RCC 7860 (cell line): ENCODE results near the gene BABAM1.
A peak's percentile ranks its signal among the peaks of the same experiment; 100 is the strongest.

Experiments used
- DNase-seq: peaks from one replicate; pipeline ENCODE4 v3.0.0-alpha.2; 2015; ENCODE audit warnings: low spot score
- FAIRE-seq: peaks from 2 replicates; lab custom pipeline; 2012; peaks lifted over from hg19 to GRCh38; lab: Jason Lieb, UNC

The BABAM1 gene

DNA sequence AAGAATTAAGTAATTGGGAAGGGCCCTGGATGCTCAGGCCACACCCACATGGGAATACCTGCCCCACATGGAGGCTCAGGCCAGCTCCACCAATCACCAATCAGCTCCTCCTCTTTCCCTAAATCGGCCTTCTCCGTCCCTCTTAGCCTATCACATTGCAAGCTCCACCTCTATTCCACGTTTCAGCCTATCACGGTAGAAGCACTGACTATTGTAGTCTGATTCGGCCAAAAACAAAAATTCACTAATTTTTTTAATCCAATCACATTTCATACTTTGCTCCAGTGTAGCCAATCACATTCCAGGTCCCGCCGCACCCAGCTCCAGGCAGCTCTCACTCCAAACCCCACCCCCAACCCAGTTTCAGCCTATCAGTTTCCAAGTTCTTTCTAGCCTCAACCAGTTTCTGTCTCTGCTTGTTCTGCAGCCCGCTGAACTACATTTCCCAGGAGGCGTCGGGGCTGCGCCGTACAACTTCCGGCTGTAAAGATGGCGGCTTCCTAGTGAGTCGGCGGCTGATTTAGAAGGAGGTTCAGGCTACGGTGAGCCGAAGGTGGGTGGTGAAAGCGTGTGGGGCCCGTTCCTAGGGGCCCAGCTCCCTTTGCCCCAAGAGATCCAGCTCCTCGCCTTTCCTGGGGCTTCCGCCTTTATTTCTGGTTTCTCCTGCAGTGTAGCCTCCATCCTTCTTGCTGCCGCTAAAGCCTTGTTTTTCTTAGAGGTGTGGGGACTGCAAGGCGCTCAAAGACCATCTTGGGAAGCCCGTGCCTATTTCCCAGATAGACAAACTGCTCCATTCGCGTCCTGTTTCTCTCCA lies at the start of gene BABAM1:
BABAM1 (plus strand) TSS at position 469 of the 814 bp plus-strand sequence. CDS start 1,364 bp downstream, outside the sequence.
- FAIRE-seq, result peak; percentile 98
- DNase-seq, result peak; percentile 98

DNA sequence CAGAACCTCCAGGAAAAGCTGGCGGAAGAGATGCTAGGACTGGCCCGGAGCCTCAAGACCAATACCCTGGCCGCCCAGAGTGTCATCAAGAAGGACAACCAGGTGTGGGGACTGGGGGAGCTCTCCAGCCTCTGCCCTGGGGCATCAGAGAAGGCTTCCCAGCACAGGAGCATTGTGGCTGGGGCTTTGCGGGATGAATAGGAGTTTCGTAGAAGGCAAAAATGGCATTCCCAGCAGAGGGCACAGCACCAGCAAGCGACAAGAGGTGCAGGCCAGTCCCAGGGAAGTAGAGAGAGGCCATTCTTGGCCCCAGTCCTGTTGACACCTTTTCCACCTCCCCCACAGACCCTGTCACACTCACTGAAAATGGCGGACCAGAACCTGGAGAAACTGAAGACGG lies 48.0 kb upstream of the BABAM1 start:
- FAIRE-seq (no peak), DNase-seq (no peak)

DNA sequence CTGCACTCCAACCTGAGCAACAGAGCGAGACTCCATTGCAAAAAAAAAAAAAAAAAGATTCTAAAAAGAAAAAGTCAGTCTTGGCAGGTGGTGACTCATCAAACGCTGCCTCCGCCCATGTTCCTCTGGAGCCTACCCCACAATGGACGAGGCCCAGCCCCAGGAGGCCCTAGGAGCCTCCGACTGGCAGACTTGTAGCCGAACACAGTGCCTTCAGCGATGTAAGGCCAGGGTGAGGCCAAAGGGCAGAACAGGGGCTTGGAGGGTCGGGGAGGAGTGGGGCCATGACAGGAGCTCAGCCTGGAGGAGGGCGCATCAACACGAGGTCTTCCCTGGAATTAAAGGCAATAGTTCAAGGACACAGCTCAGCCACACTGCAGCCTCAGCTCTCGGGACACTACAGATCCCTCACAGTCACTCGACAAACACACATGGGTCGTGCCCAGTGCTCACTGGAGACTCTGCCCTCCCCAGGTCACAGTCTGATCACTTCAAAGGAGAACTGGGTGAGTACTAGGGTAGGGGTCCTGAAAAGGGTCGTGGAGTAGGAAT lies 47.0 kb upstream of the BABAM1 start:
- FAIRE-seq (no peak), DNase-seq (peak; percentile 23)

DNA sequence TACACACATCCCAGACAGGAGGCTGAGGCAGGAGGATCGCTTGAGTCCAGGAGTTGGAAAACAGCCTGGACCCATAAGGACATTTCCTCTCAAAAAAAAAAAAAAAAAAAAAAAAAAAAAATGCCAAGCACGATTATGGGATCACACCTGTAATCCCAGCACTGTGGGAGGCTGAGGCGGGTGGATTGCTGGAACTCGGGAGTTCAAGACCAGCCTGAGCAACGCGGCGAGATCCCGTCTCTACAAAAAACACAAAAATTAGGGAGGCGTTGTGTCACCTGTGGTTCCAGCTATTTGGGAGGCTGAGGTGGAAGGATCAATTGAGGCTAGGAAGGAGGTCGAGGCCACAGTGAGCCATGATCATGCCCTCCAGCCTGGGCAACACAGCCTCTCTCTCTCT lies 42.2 kb upstream of the BABAM1 start:
- FAIRE-seq (no peak), DNase-seq (no peak)

DNA sequence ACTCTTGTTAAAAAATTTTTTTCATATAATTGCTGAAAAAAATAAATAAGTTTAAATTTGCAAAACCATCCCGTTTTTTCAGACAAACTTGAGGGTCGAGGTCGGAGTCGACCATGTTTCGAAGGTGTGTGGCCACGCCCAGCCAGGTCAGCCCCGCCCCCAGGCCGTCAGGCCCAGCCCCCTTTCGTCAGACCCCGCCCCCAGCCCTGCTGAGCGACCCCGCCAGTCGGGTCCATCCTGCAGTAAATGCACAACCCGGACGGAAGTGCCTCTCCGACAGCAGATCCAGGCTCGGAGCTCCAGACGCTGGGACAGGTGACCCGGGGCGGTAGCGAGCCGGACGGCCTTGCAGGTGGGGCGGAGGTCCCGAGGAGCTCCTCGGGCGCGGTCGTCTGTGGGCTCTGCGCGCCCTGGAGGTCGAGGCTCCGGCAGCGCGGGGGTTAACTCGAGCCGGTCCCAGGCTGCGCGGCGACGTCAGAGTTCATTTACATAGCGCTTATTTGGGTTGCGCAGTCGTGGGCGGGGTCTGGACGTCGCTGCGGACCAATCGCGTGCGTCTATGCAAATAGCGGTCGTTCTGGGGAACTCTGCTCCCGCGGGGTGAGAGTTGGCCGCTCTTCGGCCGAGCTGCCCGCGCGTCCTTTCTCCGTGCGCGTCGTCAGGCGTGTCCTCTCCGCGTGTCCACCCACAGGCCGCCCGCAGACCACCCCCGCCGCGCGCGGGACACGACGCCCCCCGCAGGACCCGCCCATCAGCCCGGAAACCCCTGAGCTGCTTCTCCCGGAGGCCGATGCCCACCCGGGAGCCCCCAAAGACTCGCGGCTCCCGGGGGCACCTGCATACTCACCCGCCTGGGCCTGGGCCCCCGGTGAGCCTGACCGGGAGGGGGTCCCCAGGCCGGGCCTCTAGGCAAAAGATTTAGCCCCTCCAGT lies 41.0 kb upstream of the BABAM1 start, which contains the start of gene OCEL1:
OCEL1 (plus strand) TSS at position 225 of the 932 bp plus-strand sequence; CDS start at position 247, 22 bp downstream.
- peak; percentile 82 for FAIRE-seq
- peak; percentile 97 for DNase-seq

DNA sequence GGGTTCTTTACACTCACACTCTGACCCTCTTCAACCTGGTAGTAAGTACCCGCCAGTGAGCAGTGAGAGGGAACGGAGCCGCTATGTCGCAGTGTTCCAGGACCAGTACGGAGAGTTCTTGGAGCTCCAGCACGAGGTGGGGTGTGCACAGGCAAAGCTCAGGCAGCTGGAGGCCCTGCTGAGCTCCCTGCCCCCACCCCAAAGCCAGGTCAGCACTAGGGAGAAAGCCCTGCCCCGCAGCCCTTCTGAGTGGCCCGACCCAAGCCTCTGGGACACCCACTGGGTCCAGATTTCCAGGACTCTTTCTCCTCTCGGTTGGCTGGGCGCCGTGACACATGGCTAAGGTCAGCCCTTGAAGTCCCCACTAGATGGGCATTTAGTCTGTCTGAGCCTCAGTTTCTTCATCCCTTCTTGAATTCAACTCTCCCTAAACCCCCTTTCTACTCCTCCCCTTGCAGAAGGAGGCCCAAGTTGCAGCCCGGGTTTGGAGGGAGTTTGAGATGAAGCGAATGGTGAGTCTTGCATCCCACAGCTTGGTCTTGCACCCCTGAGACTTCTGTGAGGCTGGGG lies 39.4 kb upstream of the BABAM1 start:
- DNase-seq (no peak), FAIRE-seq (no peak)

DNA sequence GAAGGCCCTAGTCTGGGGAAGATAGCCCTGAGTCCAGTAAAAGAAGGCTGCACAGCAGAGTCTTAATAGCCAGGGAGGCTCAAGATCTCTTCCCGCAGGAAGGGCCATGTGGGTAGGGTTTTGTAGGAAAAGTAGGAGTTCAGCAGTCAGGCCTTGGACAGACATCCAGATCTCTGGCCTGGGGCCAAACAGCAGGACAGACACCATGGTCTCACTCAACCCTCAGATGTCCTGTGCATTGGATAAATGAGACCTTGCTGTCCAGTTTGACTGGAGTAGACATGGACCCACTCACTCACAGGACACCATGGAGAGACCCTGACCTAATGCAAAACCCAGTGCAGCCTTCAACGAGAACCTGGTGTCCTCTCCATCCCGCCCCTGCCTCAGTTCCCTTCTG lies 37.4 kb upstream of the BABAM1 start:
- no peak for FAIRE-seq
- no peak for DNase-seq

DNA sequence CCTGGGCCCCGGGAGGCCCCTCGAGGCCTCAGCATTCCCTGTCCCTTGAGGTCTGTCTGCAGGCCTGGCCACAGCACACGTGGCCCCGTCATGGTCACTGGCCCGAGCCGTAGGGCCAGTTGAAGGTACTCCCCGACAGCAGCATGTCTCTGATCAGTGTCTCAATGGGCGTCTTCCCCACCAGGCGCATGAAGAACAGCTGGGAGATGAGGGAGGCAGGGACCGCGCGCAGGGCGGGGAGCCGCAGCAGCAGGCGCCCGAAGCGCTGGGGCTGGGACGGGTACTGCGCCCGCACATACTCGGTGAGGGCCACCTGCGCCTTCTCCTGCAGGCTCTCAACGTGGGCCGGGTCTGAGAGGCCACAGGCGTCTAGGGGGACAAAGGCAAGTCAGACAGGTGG lies 35.0 kb upstream of the BABAM1 start:
- DNase-seq, result no peak

DNA sequence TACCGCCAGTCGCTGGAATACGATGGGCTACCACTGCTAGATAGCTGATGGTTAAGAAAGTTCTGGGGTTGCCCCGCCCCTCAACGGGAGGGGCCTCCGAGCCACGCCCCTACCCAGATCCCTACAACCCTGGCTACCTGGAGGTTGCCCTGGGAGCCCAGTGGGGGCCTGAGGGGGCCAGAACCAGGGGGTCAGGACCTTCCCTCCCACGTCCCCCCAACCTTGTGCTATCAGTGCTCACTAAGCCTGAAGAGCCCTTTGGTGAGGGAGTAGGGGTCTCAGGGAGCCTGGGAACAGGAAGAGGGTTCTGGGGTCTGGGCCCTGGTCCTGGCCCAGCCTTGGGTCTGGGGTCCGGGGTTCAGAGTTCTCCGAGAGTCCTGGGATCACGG lies 32.3 kb upstream of the BABAM1 start:
- DNase-seq (no peak), FAIRE-seq (no peak)

More for the DNA sequence above, 35.0 kb upstream of the BABAM1 start:
- no peak for FAIRE-seq

DNA sequence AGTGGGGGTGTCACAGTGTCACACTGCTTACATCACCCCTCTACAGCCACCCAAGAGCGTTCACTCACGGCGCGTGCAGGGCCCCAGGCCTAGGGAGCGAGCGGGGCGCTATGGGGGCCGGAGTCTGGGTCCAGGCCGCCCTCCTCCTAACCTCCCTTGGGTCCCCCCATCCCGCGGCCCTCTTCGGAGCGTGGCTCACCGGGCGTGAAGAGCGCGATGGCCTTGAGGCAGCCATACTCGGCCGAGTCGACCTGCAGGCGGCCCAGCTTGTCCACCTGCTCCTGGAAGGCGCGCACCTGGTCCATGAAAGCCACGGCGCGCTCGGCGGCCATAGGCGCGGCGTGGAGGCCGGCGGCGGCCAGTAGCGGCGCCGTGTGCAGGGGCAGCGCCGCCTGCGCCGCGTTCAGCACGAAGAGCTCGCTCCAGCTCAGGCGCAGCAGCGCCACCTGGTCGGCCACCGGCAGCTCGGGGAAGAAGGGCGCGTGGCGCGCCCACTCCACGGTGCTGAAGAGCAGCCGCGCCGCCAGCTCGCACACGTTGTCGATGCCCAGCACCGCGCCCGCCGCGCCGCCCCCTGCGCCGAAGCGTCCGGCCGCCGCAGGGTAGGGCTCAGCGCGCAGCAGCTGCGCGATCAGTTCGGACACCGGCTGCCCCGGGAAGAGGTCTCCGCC lies 31.8 kb upstream of the BABAM1 start:
- no peak for FAIRE-seq
- DNase-seq, result peak; percentile 40

DNA sequence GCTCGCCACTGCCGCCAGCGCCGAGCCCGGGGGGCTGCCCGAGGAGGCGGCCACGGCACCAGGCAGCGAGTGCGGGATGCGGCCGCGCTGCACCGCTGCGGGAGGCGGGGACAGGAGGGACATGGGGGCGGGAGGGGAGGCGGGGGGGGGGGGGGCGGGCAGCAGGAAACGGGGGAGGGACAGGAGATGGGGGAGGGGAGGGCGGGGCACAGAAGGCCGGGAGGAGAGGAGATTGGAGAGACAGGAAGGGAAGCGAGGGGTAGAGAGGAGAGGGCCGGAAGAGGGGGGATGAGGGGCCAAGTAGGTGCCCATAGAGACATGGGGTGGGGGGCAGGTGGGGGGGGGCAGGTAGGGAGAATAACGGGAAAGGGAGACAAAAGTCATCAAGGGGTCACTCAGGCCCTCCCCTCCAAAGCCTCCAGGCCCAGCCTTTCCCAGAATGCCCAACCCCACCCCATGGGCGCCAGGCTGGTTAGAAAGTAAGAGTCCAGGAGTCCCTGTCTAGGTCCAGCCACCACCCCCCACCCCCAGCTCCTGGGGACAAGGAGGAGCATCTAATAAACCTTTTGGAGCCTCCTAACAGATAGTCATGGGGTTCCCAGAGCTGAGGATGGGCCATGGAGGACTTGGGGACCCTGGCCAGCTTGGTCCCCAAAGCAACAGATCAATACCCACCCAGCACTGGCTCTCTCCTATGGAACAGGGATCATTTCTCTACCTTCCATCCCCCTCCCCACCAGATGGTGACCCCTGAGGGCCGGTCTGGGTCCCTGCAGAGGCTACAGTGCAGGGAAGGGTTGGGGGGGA lies 31.1 kb upstream of the BABAM1 start:
- FAIRE-seq (no peak), DNase-seq (no peak)

DNA sequence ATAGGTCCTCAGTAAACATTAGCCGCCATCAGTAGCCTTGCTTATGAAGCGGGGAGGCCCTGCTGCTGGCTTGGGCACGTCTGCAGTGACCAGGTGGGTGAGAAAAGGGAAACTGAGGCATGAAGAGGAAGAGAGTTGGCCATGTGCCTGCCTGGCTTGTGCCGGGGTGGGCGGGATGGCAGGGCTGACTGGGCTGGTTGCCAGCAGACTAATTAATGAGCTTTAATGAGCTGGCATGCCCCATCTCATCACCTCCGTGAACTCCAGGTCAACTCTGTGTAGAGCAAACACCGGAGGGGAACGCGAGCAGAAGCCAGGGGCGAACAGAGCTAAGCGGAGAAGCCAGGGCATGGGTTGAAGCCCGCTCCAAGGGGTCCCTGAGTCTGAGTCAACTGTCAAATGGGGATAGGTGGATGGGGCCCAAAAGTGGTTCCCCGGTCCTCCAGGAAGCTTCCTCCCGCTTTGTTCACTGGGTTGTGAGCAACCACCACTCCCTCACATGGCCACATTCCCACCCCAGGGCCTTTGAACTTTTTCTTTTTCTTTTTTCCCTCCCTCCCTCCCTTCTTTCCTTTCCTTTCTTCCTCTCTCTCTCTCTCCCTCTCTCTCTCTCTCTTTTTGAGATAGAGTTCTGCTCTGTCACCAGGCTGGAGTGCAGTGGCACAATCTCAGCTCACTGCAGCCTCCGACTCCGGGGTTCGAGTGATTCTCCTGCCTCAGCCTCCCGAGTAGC lies 30.3 kb upstream of the BABAM1 start:
- FAIRE-seq (no peak), DNase-seq (no peak)

DNA sequence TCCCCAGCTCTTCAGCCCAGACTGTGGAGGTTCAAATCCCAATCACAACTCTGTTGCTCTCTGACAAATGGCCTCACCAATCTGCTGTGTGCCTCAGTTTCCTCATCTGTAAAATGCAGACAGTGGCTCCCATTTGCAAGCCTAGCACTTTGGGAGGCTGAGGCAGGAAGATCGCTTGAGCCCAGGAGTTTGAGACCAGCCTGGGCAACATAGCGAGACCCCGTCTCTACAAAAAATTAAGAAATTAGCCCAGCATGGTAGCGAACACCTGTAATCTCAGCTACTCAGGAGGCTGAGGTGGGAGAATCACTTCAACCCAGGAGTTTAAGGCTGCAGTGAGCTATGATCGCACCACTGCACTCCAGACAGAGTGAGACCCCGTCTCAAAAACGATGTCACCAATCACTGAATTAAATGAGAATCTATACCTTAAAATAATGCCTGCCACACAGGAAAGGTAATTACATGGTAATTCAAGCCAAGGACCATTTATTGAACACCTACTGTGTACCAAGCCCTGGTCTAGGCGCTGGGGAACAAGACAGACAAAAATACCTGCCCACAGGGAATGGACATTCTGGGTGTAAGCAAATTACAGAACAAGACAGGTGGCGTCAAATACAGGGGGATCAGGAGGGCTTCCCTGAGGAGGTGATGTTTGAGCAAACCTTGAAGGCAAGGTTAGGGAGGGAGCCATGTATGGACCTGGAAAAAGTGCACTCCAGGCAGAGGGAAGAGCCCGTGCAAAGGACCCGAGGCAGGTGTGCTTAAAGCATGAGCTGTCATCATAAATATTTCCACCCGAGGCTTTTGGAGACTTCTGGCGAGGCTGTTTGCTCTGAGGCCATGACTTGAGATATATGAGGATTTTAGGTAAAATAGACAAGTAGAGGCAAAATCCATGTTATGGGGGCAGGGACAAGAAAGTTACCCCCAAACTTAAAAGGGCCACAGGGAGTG lies 29.2 kb upstream of the BABAM1 start:
- DNase-seq (no peak), FAIRE-seq (no peak)

DNA sequence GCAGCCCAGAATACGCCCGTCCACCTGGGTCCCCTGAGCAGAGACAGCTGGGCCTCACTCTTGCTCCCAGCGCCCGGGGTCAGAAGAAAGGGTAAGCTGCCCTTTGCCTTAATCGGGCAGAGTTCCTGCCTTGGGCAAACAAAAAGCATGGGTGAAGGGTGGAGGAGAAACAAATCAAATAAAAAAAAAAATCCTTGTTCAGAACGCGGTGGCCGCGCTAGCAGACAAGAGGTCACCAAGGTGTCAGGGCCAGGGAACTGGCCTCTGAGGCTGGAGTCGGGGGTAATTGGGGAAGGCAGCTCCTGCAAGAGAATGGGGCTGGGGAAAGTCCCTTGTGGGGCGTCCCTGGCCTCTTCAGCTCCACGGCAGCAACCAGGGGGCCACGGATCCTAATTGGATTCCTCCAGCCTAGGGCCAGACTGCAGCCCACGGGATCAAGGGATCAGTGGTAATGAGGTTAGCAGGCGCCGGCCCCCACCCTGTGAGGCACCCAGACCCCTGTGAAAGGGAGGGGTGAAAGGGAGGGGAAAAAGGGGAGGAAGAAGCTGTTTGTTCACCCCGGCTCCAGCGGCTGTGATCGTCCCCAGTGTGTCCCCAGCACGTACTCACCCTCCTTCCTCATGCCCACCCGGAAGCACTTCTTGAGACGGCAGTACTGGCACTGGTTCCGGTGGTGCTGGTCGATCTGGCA lies 27.0 kb upstream of the BABAM1 start:
- no peak for DNase-seq

DNA sequence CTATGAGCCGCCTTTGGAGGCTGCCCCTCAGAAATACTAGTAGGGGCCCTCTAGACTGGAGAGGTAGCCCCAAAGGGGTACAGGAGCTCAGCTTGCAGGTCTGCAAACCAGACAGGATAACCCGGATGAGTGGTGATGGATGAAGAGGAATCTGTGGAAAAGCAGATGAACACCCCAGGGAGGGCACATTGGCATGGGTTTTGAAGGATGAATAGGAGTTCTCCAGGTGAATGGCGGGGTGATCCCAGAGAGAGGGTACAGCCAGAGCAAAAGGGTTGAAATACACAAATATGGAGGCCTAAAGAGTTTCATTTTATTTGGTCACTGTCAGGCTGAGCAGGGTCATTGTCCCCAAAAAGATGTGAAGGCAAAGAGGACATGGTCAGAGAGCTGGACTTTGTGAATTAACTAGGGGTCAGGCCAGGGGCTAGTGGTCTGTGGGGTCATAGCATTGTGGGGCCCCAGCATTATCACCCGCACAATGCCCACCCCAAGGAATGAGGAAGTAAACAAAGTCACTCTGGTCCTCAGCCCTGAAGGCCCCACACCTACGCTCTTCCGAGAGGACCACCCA lies 26.3 kb upstream of the BABAM1 start:
- no peak for DNase-seq
- no peak for FAIRE-seq

More for the DNA sequence above, 27.0 kb upstream of the BABAM1 start:
- FAIRE-seq, result no peak

DNA sequence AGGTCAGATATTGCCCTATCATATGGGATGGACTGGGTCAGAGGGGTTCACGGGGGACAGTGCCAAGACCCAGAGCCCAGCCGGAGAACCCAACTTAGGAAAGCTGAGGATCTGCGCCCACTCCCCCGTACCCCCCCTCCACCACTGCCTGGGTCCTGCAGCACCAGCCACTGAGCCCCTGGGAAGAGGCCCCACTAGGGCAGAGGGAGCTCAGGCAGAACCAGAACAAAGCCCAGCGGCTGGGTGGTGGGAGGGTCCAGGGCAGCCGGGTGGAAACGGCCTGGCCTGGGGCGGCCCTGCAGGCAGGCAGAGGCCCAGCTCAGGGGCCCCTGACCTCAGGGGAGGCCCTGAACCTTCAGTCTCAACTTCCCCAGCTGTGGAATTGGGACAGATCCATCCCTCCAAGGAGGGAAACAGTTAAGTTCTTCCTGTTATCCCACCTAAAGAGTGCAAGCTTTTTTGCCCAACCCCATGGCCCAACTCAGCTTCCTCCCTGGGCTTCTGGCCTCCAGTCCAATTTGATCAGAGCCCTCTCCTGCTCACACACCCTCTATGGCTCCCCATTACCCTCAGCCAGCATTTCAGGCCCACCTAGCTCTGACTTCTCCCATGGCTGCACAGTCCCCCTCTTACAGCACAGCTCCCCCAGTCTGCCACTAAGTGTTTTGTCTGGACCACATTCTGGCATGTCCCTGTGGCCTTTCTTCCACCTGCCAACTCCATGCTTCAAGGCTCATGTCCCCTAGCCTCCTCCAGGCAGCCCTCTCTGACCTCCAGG lies 24.6 kb upstream of the BABAM1 start:
- DNase-seq (no peak), FAIRE-seq (no peak)
